ENCODE measurements around the gene DPEP1.
A peak's percentile ranks its signal among the peaks of the same experiment; 100 is the strongest.
"Not testable (repeated sequence)": the region's sequence is repeated elsewhere in the genome, so short reads cannot be mapped to it uniquely, and the experiment has no call there.

DPEP1 gene

GRCh38 chr16:89619840-89620239 lies 6.4 kb downstream of the DPEP1 start:
- Mint-ChIP-seq H3K4me1 (peaks cover 22% of the 10 kb centered on the region), H3K4me3 (no peak overlapping the region), H3K27me3 (peaks cover 46% of the 10 kb centered on the region), H3K9me3 (peaks cover 8% of the 10 kb centered on the region in 2 donors), H3K27ac (no peak overlapping the region)
- DNase-seq (no peak), ATAC-seq (no peak)

- no peak for ATAC-seq
- Mint-ChIP-seq H3K4me1 (peaks cover 22% of the 10 kb centered on the region), H3K4me3 (no peak overlapping the region), H3K27me3 (peaks cover 51% of the 10 kb centered on the region), H3K9me3 (peaks cover 8% of the 10 kb centered on the region in 2 donors), H3K27ac (no peak overlapping the region)
- no peak for DNase-seq
These were observed 7.0 kb downstream of the DPEP1 start for GRCh38 chr16:89620406-89620841.

GRCh38 chr16:89621136-89621697 lies 7.8 kb downstream of the DPEP1 start:
- H3K27me3 Mint-ChIP-seq: peaks cover 55% of the 10 kb centered on the region
- H3K4me1 Mint-ChIP-seq: peaks cover 18% of the 10 kb centered on the region
- H3K9me3 Mint-ChIP-seq: peaks cover 7 to 8% of the 10 kb centered on the region in 2 donors
- ATAC-seq (peak; percentile 33), DNase-seq (no peak)
- no peak overlapping the region for H3K27ac Mint-ChIP-seq
- H3K4me3 Mint-ChIP-seq: no peak overlapping the region

GRCh38 chr16:89621698-89622409 lies 8.4 kb downstream of the DPEP1 start:
- no peak for ATAC-seq
- peaks cover 11% of the 10 kb centered on the region for H3K4me1 Mint-ChIP-seq
- H3K27me3 Mint-ChIP-seq: peaks cover 55% of the 10 kb centered on the region
- H3K4me3 Mint-ChIP-seq: no peak overlapping the region
- DNase-seq: no peak
- H3K9me3 Mint-ChIP-seq: peaks cover under 1 to 2% of the 10 kb centered on the region in 2 donors
- H3K27ac Mint-ChIP-seq: no peak overlapping the region

GRCh38 chr16:89623511-89624261 lies 10.2 kb downstream of the DPEP1 start:
- H3K4me1 Mint-ChIP-seq: peaks cover 7% of the 10 kb centered on the region
- no peak overlapping the region for H3K4me3 Mint-ChIP-seq
- no peaks in the 10 kb centered on the region for H3K9me3 Mint-ChIP-seq
- peaks cover 55% of the 10 kb centered on the region for H3K27me3 Mint-ChIP-seq
- DNase-seq (no peak), ATAC-seq (no peak)
- no peak overlapping the region for H3K27ac Mint-ChIP-seq

GRCh38 chr16:89624777-89625761 lies 11.6 kb downstream of the DPEP1 start:
- DNase-seq (no peak), ATAC-seq (no peak)
- Mint-ChIP-seq H3K4me3 (no peak overlapping the region), H3K4me1 (peaks cover 6% of the 10 kb centered on the region), H3K27ac (no peak overlapping the region), H3K9me3 (no peaks in the 10 kb centered on the region), H3K27me3 (peaks cover 55% of the 10 kb centered on the region)

GRCh38 chr16:89629827-89630610 lies 16.6 kb downstream of the DPEP1 start:
- H3K27ac Mint-ChIP-seq: no peak overlapping the region
- H3K4me3 Mint-ChIP-seq: no peak overlapping the region
- DNase-seq (no peak), ATAC-seq (no peak)
- no peaks in the 10 kb centered on the region for H3K9me3 Mint-ChIP-seq
- H3K4me1 Mint-ChIP-seq: no peaks in the 10 kb centered on the region
- peaks cover 9% of the 10 kb centered on the region for H3K27me3 Mint-ChIP-seq

- H3K4me1 Mint-ChIP-seq: no peaks in the 10 kb centered on the region
- H3K4me3 Mint-ChIP-seq: no peak overlapping the region
- H3K27ac Mint-ChIP-seq: no peak overlapping the region
- DNase-seq (no peak), ATAC-seq (no peak)
- peaks cover 19% of the 10 kb centered on the region for H3K27me3 Mint-ChIP-seq
- no peaks in the 10 kb centered on the region for H3K9me3 Mint-ChIP-seq
These were observed 19.7 kb downstream of the DPEP1 start for GRCh38 chr16:89633064-89633631.

GRCh38 chr16:89634463-89635385 lies 21.3 kb downstream of the DPEP1 start:
- not testable (repeated sequence) for H3K4me3 Mint-ChIP-seq, ATAC-seq, H3K4me1 Mint-ChIP-seq, H3K9me3 Mint-ChIP-seq, DNase-seq
- Mint-ChIP-seq H3K27me3 (peaks cover 19% of the 10 kb centered on the region), H3K27ac (peak overlapping the region in 1 of 2 donors; percentile 91)

- Mint-ChIP-seq H3K4me3 (no peak overlapping the region), H3K27ac (no peak overlapping the region), H3K4me1 (peaks cover 14% of the 10 kb centered on the region), H3K27me3 (peaks cover 19% of the 10 kb centered on the region), H3K9me3 (no peaks in the 10 kb centered on the region)
- no peak for ATAC-seq
- DNase-seq: no peak
These were observed 23.2 kb downstream of the DPEP1 start for GRCh38 chr16:89636663-89637062.

GRCh38 chr16:89637379-89637778 lies 23.9 kb downstream of the DPEP1 start:
- no peak overlapping the region for H3K4me3 Mint-ChIP-seq
- DNase-seq: no peak
- H3K27me3 Mint-ChIP-seq: peaks cover 19% of the 10 kb centered on the region
- H3K9me3 Mint-ChIP-seq: no peaks in the 10 kb centered on the region
- no peak for ATAC-seq
- H3K4me1 Mint-ChIP-seq: peaks cover 15% of the 10 kb centered on the region
- H3K27ac Mint-ChIP-seq: no peak overlapping the region

- no peak for ATAC-seq
- no peaks in the 10 kb centered on the region for H3K9me3 Mint-ChIP-seq
- H3K4me3 Mint-ChIP-seq: no peak overlapping the region
- H3K27ac Mint-ChIP-seq: no peak overlapping the region
- peaks cover 19% of the 10 kb centered on the region for H3K27me3 Mint-ChIP-seq
- peaks cover 15% of the 10 kb centered on the region for H3K4me1 Mint-ChIP-seq
- DNase-seq: no peak
These were observed 25.0 kb downstream of the DPEP1 start for GRCh38 chr16:89638455-89638854.

GRCh38 chr16:89639385-89639784 lies 25.9 kb downstream of the DPEP1 start:
- H3K27ac Mint-ChIP-seq: peak overlapping the region in 1 of 2 donors; percentile 76
- ATAC-seq (peak; percentile 50), DNase-seq (no peak)
- no peaks in the 10 kb centered on the region for H3K9me3 Mint-ChIP-seq
- H3K4me3 Mint-ChIP-seq: no peak overlapping the region
- H3K4me1 Mint-ChIP-seq: peaks cover 15% of the 10 kb centered on the region
- H3K27me3 Mint-ChIP-seq: peaks cover 19% of the 10 kb centered on the region
